T-helper 9 cell (primary cell): ENCODE data around the gene ZNF263.
"Not testable (repeated sequence)": the region's sequence is repeated elsewhere in the genome, so short reads cannot be mapped to it uniquely, and the experiment has no call there.

ENCODE experiments used
- DNase-seq: peaks from one replicate; pipeline ENCODE4 v3.0.0-alpha.2; 2020

The ZNF263 gene

DNA sequence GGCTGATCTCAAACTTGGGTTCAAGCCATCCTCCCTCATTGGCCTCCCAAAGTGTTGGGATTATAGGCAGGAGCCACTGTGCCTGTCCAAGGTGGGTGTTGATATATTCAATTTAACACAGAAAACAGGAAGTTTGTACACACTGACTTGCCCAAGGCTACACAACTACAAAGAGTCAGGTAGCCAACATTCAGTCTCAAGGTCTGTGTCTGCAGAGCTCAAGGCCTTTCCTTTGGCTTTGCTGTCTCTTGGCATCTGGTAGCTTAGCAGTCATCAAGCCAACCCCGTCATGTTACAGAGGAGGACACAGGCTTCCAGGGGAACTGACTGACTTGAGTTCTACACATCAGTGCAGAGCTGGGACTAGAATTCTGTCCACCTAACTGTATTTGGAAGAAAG is 15.0 kb upstream of the ZNF263 start:
- DNase-seq, result no peak

DNA sequence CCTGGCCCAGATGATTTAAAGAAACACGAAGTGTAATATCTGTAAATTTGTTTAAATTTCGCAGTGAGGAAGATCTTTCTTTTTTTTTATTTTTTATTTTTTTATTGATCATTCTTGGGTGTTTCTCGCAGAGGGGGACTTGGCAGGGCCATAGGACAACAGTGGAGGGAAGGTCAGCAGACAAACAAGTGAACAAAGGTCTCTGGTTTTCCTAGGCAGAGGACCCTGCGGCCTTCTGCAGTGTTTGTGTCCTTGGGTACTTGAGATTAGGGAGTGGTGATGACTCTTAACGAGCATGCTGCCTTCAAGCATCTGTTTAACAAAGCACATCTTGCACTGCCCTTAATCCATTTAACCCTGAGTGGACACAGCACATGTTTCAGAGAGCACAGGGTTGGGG is 12.6 kb upstream of the ZNF263 start:
- DNase-seq, result not testable (repeated sequence)

DNA sequence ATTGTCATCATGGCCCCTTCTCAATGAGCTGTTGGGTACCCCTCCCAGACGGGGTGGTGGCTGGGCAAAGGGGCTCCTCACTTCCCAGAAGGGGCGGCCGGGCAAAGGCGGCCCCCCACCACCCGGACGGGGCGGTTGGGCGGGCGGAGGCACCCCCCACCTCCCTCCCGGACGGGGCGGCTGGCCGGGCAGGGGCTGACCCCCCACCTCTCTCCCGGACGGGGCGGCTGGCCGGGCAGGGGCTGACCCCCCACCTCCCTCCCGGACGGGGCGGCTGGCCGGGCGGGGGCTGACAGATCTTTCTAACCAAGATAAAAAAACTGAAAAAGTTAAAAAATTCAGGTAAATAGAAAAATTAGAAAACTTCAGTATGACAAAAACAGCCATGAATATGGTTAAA is 12.0 kb upstream of the ZNF263 start:
- not testable (repeated sequence) for DNase-seq

DNA sequence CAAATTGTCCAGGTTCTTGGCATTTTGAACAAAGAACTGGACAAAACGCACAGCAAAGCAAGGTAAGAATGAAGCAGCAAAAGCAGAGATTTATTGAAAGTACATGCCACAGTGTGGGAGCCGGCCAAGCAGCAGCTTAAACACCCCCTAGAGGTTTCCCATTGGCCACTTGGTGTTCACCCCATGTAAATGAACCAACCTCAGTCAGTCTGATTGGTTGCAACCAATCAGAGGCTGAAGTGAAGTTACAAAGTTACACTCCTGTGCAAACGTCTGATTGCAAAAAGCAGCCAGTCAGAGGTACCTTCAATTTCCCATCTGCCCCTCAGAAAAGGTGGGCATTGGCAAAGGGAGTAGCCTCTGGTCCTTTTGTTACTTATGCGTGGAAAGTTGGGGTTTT is 8.8 kb upstream of the ZNF263 start:
- DNase-seq, result no peak

DNA sequence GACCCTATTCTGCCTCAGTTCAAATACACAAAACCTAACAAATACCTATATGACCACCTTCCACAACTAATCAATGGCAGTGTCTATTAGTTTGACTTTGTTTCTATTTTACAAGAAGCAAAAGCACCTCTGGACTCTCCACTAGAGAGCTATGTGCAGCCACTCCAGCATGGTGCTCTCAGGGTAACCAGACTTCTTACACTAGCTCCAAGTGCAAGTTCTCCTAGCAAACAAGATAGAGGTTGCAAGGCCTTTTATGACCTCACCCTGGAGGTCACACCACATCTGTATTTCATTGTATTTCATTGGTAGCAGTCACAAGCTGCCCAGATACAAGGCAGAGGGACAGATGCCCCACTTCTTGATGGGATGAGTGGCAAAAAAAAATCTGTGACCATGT is 8.3 kb upstream of the ZNF263 start:
- DNase-seq, result no peak

DNA sequence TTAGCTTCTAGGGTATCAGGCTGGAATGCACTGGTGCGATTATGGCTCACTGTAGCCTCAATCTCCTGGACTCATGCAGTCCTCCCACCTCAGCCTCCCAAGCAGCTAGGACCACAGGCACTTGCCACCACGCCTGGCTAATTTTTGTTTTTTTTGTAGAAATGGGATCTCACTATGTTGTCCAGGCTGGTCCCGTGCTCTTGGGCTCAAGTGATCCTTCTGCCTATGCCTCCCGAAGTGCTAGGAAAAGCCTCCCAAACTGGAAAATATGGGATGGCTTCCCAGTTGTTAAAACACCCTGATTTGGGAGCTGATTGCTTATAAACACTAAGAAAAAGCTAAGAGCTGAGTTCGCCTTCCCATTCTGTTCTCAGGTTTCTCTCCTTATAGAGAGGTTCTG is 6.6 kb upstream of the ZNF263 start:
- no peak for DNase-seq

DNA sequence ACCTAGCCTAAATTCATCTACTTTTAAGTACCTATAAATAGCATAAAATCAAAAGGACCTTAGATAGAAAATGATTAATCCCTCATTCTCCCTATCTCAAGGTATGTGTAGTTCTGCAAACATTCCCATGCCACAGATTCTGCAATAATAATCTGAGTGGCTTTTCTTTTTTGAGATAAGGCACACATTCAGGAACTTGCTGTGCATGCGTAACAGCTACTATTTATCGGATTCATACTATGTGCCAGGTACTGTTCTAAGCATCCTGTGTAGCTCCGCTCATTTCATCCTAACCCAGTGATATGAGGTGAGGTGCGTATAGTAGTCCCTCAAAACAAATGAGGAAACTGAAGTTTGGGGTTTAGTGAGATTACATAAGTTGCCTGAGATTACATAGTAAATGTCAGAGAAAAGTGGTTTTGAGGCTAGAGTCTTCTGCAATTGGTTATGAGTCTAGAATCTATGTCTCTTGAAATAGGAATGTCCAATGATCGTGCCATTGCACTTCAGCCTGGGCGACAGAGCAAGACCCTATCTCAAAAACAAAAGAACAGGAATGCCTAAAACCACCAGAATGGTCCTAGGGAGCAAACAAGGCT is 2.0 kb upstream of the ZNF263 start:
- DNase-seq, result no peak

DNA sequence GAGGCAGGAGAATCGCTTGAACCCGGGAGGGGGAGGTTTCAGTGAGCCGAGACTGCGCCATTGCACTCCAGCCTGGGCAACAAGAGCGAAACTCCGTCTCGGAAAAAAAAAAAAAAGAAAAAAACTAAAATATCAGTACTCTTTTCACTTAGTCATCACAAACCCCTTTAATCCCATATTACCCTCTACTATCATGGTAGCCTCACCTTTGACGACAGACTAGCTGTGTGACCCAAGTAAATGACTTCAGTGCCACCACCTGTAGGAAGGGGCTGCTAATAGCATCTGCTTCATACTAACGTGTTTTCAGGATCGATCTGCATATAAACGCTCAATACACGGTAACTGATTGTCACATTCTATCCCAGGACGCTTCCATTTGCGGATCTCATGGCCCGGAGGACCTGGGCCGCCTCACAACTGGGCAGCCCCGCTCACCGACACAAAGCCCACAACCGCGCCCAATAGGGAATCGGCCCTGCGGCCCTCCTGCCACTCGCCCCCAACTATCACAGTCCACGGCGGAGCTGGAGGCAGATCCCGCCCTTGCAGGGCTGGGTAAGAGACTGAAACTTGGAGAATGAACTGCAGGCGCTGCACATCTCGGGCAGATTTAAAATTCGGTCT is 1.1 kb upstream of the ZNF263 start:
- DNase-seq, result no peak

DNA sequence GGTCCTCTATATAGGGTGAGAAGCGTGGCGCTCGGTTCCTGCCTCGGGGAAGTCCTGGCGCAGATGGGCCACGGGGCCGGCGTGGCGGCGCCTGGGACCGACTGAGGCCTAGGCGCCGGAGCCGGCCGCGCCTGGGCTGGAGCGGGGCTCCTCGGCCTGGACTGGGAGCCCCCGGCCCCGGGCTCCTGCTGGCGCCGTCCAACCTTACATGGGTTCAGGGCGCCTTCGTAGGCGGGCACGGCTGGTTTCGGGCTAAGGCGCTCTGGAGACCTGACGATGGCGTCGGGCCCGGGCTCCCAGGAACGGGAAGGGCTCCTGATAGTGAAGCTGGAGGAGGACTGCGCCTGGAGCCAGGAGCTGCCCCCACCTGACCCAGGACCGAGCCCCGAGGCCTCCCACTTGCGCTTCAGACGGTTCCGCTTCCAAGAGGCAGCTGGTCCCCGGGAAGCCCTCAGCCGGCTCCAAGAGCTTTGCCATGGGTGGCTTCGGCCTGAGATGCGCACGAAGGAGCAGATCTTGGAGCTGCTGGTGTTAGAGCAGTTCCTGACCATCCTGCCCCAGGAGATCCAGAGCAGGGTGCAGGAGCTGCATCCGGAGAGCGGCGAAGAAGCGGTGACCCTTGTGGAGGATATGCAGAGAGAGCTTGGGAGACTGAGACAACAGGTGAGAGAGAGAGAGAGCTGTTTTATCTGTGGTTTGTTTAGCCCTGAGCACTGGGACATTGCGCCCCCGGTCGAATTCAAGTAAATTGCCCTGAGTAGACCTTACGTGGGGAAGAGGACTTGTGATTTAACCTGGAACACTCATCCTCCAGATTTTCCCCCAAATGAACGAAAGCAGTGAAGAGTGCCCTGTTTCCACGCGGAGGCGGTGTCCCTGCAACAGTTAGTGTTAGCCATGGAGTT is 504 bp downstream of the ZNF263 start:
- no peak for DNase-seq

DNA sequence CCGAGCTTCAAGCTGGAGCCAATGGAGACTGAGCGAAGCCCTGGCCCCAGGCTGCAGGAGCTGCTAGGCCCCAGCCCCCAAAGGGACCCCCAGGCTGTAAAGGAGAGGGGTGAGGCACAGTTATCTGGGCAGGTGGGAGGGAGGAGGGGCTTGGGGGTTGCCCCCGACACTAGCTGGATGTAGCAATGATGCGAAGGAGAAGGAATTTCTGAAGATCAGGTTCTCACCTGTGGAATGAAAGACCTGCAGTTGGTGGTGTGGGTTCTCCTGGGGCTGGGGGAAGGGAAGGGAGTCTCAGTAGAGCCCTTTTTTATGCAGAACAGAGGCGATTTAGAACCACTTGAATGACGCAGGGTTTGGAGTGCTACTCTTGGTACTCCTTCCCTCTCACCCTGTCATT is 1.8 kb downstream of the ZNF263 start:
- DNase-seq, result no peak

DNA sequence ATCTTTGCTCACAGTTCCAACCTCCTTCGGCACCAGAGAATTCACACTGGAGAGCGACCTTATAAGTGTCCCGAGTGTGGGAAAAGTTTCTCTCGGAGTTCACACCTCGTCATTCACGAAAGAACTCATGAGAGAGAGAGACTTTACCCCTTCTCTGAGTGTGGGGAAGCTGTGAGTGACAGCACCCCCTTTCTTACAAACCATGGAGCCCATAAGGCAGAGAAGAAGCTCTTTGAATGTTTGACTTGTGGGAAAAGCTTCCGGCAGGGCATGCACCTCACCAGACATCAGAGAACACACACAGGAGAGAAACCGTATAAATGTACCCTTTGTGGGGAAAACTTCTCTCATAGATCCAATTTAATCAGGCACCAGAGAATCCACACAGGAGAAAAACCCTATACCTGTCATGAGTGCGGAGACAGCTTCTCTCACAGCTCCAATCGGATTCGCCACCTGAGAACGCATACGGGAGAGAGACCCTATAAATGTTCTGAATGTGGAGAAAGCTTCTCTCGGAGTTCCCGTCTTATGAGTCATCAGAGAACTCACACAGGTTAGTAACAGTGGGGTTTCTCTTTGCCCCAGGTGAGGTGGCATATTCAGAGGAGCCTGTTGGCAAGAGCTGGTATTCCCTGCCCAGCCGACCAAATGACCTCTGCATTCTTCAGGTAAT is 6.8 kb downstream of the ZNF263 start:
- DNase-seq, result no peak

DNA sequence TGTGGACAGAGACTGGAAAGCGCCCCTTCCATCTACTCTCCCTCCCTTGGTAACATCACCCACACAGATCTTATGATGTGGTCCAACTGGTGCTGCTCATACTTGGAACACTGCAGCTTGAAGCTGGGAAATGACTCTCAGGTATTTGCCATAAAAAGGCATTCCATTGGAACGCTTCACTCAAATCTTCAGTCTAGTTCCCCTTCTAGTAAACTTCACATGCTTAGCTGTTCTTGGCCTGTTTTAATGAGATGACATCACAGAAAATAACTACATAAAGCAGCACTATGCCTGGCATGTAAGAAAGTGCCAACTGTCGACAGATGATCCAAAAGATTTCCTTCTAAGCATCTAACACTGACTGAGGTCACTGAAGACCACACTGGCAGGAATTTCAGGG is 9.3 kb downstream of the ZNF263 start:
- DNase-seq, result no peak

DNA sequence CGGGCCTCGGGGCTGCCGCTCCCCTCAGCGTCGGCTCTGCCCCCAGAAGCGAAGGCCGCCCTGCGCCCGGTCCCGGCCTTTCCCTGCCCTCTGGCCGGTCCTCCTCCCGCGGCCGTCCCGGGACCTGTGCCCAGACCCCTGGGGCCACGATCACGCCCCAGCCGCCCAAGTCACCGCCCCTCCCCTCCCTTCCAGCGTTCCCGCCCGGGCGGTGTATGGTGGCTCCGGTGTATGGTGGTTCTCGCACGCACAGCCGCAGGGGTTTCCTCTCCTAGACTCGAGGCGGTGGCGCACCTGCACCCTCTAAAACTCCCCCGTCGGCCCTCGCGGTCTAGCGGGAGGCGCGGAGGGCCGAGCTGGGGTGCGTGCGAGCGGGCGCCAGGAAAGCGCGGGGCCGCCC is 11.9 kb downstream of the ZNF263 start:
- DNase-seq, result no peak

DNA sequence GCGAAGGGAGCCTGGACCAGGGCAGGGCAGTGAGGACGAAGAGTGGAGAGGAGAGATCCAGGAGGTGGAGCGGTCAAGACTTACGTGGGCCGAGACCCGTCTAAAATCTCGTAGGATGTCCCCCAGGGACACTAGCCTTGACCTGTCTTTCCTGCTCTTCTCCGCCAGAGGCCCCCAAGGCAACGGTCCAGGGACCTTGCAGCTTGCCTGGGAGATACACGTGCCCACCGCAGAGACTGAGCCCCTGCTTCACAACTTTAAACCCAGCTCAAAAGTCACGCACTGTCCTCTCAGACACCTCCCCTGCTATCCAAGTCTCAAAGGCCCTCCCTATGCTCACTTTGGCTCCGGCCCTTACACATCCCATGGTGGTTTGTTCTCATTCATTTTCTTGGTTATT is 12.5 kb downstream of the ZNF263 start:
- no peak for DNase-seq

DNA sequence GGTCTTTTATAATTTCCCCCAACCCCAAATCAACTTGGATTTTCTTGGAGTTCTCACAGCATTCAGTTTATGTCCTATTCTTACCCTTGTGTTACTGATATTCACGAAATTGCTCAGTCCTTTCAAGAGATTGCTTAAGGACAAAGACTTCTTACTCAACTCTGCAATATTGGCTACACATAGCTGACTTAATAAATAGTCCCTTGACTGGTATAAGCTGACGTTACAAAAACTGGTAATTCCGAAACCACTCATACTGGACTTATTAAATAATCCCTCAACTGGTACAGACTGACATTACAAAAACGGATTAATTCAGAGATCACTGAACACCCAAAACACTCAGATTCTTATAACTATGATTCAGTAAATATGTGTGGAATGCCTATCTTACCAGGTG is 21.1 kb downstream of the ZNF263 start:
- no peak for DNase-seq

DNA sequence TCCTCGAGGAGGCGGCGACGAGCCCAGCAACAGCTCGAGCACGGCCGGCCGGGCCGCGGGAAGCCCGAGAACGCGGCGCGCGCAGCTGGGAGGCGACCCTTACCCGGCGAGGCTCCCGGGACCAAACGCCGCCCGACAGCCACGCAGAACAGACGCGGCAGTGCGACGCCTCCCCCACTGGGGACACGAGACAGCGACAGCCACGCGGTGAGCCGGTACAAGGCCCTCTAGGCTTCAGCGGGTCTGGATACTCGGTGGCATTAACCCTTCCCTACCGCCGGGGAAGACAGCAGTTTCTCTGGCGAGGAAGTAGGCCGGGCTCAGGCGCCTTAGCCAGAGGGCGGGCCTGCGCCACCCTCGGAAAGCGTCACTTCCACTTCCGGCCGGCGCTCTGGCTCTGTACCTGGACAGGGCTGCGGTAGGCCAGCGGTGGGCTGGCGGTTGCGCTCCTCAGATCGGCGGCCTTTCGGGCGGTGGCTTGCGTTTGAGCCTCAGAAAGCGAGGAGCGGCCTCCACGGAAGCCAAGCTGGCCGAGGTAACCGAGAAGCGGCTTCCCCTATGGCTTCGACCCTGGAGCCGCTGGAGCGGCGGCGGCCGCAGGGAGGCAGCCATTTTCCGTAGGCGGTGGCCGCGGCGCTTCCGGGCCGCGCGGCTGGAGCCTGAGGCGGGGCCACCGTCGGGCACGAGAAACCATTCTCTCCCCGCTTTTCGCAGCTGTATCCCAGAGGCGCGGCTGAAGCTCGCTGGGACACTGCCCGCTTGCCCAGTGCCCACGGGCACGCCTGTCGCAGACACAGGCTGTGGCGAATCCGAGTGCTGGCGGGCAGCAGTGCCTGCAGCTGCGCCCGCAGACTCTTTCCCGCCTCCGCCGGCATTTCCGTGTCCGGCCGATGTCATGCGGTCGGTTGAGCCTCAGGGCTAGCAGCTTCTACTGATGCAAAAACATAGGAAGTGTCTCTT is 22.1 kb downstream of the ZNF263 start, which contains the start of the genes TIGD7 and ZNF75A:
Gene TIGD7, minus strand, starts transcription at position 322 of the 960 bp plus-strand sequence. CDS start 4,816 bp downstream, outside the sequence.
Gene ZNF75A, plus strand, starts transcription at position 389 of the 960 bp plus-strand sequence. CDS start 2,932 bp downstream, outside the sequence.
- peak; percentile 62 for DNase-seq

DNA sequence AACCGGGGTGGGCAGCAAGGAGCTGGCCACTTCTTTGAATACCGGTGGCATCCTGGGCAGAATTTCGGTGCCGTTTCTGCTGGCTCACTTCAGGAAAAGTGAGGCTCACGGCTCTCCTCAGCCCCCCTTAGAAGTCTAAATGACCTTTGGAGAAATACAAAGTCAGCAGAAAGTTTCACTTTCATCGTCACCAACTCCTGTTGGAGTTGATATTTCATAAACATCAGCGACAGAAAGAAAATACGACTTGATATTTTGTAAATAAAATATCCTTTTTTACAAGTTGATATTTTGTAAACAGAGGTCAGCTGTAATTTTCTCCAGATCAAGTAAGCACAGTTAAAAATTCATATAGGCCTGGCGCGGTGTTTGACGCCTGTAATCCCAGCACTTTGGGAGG is 22.8 kb downstream of the ZNF263 start:
- DNase-seq, result no peak

DNA sequence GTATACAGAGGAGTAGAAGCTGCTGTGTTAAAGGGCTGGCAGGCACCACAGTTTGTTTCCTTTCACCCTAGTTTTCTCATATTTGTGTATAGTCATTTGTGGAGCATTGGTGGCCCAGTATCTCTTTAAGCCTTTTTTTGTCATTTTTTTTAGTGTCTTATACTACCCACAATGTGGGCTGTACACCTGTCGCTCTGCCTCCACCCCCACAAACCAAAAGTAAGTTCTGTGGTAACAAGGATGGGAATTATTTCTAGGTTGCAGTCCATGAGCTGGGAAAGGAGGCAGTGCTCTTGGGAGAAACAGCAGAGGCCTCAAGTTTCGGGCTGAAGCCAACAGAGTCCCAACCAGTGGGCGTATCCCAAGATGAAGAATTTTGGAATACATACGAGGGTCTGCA is 28.2 kb downstream of the ZNF263 start:
- DNase-seq, result no peak

DNA sequence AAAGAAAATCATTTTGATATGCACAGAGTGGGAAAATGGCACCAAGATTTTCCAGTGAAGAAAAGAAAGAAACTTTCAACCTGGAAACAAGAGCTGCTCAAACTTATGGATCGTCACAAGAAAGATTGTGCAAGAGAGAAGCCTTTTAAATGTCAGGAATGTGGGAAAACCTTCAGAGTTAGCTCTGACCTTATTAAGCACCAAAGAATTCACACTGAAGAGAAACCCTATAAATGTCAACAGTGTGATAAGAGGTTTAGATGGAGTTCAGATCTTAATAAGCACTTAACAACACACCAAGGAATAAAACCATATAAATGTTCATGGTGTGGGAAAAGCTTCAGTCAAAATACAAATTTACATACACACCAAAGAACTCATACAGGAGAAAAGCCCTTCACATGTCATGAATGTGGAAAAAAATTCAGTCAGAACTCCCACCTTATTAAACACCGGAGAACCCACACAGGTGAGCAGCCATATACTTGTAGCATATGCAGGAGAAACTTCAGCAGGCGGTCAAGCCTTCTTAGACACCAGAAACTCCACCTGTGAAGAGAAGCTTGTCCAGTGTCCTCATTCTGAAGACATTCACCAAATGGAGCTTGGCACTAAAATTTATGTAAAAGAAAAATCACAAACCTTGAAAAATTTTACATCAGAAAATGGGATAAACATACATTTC is 34.2 kb downstream of the ZNF263 start:
- DNase-seq, result no peak

DNA sequence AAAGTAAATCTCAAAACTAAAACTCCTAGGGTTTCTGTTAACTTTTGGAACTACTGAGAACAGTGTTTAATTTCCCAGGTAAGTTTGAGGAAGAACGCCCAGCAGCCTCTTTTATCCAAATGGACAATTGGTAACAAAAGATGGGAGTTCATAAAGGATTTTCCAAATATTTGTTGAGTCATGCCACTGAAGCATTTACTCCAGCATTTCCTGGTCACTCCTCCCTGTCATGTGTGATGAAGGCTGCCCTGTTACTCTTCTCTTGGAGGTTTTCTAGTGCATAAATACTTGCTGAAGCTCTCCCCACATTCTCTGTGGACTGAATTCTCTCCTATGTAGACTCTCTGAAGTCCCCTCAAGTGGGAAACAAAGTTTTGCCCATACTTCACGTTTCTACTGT is 38.5 kb downstream of the ZNF263 start:
- DNase-seq, result no peak

DNA sequence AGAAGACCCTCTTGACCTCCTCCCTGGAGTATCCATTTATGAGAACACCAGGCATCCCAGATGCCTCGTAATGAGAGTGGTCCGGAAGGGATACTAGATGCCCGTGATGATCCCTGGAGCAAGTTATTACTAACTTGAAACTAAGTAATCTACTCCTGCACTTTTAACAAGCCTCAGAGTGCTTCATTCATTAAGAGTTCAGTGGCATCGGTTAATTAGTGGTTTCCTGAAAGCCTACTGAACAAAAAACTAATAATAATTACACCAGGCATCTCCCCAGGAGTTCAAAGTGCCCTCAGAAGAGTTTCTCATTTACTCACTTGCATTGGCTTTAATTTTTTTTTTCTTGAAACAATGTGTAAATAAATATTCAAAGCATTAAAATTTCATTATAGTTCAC is 44.2 kb downstream of the ZNF263 start:
- no peak for DNase-seq
